Measurements from ENCODE around the gene ATIC. TPM values are rescaled to one million over a fixed set of nuclear protein-coding genes. Genes with fewer than 3 reads are reported as not detected.

The ATIC gene
- total RNA-seq, 4 donors from 2014 or later = 29.3 to 45.6 (median 38.9) TPM

GRCh38 chr2:215369181-215369760 lies 57.4 kb downstream of the ATIC start:
- Histone ChIP-seq H3K4me3 (no peak overlapping the region), H3K9me3 (no peaks in the 10 kb centered on the region), H3K27ac (peak overlapping the region in 2 of 4 donors; percentile 3 to 46), H3K27me3 (no peaks in the 10 kb centered on the region), H3K36me3 (peaks cover 16 to 100% of the 10 kb centered on the region in 2 donors), H3K4me1 (peaks cover 0 to 14% (median 0%) of the 10 kb centered on the region in 3 donors)
- WGBS, 2 donors (ENCODE audit: low coverage in 1 of 2) = 29 to 50% methylated on average over 1 to 3 of the region's 3 CpGs
- ATAC-seq = no peak
- TF ChIP-seq EP300 (IDR thresholded peaks at IDR 0.05) (no peak), POLR2A (IDR thresholded peaks at IDR 0.05) (no peak), POLR2AphosphoS5 (IDR thresholded peaks at IDR 0.05) (no peak)
- TF ChIP-seq, protein P1, sequence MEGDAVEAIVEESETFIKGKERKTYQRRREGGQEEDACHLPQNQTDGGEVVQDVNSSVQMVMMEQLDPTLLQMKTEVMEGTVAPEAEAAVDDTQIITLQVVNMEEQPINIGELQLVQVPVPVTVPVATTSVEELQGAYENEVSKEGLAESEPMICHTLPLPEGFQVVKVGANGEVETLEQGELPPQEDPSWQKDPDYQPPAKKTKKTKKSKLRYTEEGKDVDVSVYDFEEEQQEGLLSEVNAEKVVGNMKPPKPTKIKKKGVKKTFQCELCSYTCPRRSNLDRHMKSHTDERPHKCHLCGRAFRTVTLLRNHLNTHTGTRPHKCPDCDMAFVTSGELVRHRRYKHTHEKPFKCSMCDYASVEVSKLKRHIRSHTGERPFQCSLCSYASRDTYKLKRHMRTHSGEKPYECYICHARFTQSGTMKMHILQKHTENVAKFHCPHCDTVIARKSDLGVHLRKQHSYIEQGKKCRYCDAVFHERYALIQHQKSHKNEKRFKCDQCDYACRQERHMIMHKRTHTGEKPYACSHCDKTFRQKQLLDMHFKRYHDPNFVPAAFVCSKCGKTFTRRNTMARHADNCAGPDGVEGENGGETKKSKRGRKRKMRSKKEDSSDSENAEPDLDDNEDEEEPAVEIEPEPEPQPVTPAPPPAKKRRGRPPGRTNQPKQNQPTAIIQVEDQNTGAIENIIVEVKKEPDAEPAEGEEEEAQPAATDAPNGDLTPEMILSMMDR (IDR thresholded peaks at IDR 0.05) = no peak

DNA sequence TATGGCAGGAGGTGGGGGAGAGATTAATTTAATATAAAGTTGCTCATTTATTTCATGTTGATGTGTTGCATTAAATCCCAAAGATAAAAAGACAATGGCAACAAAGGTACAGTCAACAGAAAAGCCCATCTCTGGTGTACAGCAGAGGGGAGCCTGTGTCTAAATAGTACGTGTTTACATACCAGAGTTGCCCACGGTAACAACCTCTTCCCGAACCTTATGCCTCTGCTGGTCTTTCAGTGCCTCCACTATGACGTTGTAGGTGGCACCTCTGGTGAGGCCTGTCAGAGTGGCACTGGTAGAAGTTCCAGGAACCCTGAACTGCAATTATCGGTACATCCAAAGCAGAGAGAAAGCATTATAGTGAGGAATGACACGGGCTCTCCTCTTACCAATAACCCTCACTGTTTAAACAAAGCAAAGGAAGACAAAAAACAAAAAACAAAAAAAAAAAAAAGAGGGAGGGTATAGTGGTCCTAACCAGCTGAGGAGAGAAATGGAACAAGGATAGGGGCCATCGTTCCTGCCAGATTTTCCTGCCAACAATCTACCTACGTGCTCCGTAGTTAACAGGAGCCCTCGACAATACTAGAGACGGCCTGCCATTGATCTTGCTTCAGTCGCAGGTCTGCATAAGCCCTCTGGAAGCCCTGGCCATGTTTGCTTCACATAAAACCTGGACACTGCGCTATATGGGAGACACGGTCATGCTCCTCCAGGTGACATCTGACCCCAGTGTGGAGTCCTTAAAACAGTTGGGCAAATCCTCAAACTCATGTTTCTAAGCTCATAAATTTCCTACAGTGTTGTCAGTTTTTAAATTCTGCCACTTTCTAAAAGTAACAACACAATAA lies 58.5 kb downstream of the ATIC start:
- peaks cover 16 to 100% of the 10 kb centered on the region in 2 donors for H3K36me3 ChIP-seq
- peak overlapping the region in 3 of 4 donors; percentile 34 to 52 (median 48) for H3K27ac ChIP-seq
- no peaks in the 10 kb centered on the region for H3K27me3 ChIP-seq
- no peak for ATAC-seq
- no peaks in the 10 kb centered on the region for H3K9me3 ChIP-seq
- no peak overlapping the region for H3K4me3 ChIP-seq
- no peak for TF ChIP-seq EP300 (IDR thresholded peaks at IDR 0.05)
- TF ChIP-seq POLR2AphosphoS5 (IDR thresholded peaks at IDR 0.05) = no peak
- TF ChIP-seq POLR2A (IDR thresholded peaks at IDR 0.05) = no peak
- TF ChIP-seq, protein P1 (IDR thresholded peaks at IDR 0.05) = no peak
- 65 to 81% methylated on average over 12 of the region's 14 CpGs for WGBS, 2 donors (ENCODE audit: low coverage in 1 of 2)
- H3K4me1 ChIP-seq = peaks cover 0 to 14% (median 0%) of the 10 kb centered on the region in 3 donors

- Histone ChIP-seq H3K27ac (peak overlapping the region; percentile 16 to 48 (median 34)), H3K4me3 (no peak overlapping the region), H3K9me3 (no peaks in the 10 kb centered on the region), H3K36me3 (peaks cover 18 to 100% of the 10 kb centered on the region in 2 donors), H3K4me1 (peaks cover 0 to 14% (median 0%) of the 10 kb centered on the region in 3 donors), H3K27me3 (no peaks in the 10 kb centered on the region)
- 64 to 82% methylated on average over 4 to 9 of the region's 14 CpGs for WGBS, 2 donors (ENCODE audit: low coverage in 1 of 2)
- no peak for ATAC-seq
- TF ChIP-seq POLR2AphosphoS5 (IDR thresholded peaks at IDR 0.05) (no peak), POLR2A (IDR thresholded peaks at IDR 0.05) (no peak), EP300 (IDR thresholded peaks at IDR 0.05) (no peak)
- TF ChIP-seq, protein P1 (IDR thresholded peaks at IDR 0.05) = no peak
Observed at GRCh38 chr2:215371915-215372897, 60.3 kb downstream of the ATIC start.

DNA sequence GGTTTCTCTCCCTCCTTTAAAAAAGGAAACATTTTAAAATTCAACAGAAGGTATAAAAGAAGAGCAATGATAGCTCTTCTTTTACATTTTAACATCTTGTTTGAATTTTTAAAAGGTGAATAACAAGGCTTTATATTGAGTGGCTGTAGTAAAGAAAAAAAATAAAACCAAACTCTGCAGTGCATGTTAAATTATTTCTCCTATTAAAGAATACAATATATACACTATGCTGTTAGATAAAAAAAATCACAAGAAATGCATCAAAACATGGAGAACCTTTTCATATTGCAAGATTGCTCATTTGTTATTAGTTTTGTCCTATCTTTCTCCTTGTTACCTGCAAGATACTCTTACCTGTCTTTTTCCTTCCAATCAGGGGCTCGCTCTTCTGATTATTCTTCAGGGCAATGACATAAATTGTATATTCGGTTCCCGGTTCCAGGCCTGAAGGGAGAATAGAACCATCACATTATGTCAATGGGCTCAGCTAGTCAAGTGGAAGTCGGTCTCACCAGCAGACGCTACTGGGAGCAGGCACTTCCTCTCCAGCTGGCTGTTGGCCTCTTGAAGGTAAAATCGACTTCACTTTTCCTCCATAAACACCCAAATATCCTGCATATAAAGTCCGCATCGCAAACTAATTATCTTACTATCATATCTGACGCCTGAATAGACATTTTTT lies 61.2 kb downstream of the ATIC start:
- Histone ChIP-seq H3K27ac (peak overlapping the region in 1 of 4 donors; percentile 28), H3K27me3 (no peaks in the 10 kb centered on the region), H3K4me3 (no peak overlapping the region), H3K36me3 (peaks cover 17 to 100% of the 10 kb centered on the region in 2 donors), H3K4me1 (peaks cover 0 to 14% (median 0%) of the 10 kb centered on the region in 3 donors), H3K9me3 (no peaks in the 10 kb centered on the region)
- TF ChIP-seq POLR2A (IDR thresholded peaks at IDR 0.05) = no peak
- no peak for TF ChIP-seq POLR2AphosphoS5 (IDR thresholded peaks at IDR 0.05)
- TF ChIP-seq, protein P1 (IDR thresholded peaks at IDR 0.05) = no peak
- 76 to 81% methylated on average over 8 of the region's 9 CpGs for WGBS, 2 donors (ENCODE audit: low coverage in 1 of 2)
- ATAC-seq = no peak

Data from gastroesophageal sphincter (tissue), 4 donors.